ENCODE results near the gene SHKBP1. TPM values are rescaled to one million over a fixed set of nuclear protein-coding genes. Genes with fewer than 3 reads are reported as not detected.

The SHKBP1 gene
- total RNA-seq, 1 donor: 91.3 TPM

- no peak for DNase-seq (ENCODE audit: low read depth in 2 of 3, low spot score in 2 of 3)
Observed at GRCh38 chr19:40599902-40600569, 23.4 kb downstream of the SHKBP1 start.

- DNase-seq (ENCODE audit: low read depth in 2 of 3, low spot score in 2 of 3): no peak
Observed at GRCh38 chr19:40600570-40601133, 24.0 kb downstream of the SHKBP1 start.

- peak in 1 of 3 donors; percentile 44 for DNase-seq (ENCODE audit: low read depth in 2 of 3, low spot score in 2 of 3)
Observed at GRCh38 chr19:40601134-40601974, 24.7 kb downstream of the SHKBP1 start, which contains the start of gene LTBP4. LTBP4 (plus strand) TSS chr19:40601369; CDS start chr19:40601388, 19 bp downstream.

- DNase-seq (ENCODE audit: low read depth in 2 of 3, low spot score in 2 of 3): no peak
Observed at GRCh38 chr19:40603071-40603388, 26.4 kb downstream of the SHKBP1 start.

- peak; percentile 87 to 98 (median 96) for DNase-seq (ENCODE audit: low read depth in 2 of 3, low spot score in 2 of 3)
Observed at GRCh38 chr19:40603389-40604170, 26.9 kb downstream of the SHKBP1 start.

- no peak for DNase-seq (ENCODE audit: low read depth in 2 of 3, low spot score in 2 of 3)
Observed at GRCh38 chr19:40604171-40604646, 27.5 kb downstream of the SHKBP1 start.

GRCh38 chr19:40604647-40605215 lies 28.1 kb downstream of the SHKBP1 start:
- DNase-seq (ENCODE audit: low read depth in 2 of 3, low spot score in 2 of 3): no peak

GRCh38 chr19:40605216-40605971 lies 28.7 kb downstream of the SHKBP1 start:
- DNase-seq (ENCODE audit: low read depth in 2 of 3, low spot score in 2 of 3): peak; percentile 52 to 72 (median 68)

- no peak for DNase-seq (ENCODE audit: low read depth in 2 of 3, low spot score in 2 of 3)
Observed at GRCh38 chr19:40607311-40608239, 30.9 kb downstream of the SHKBP1 start.

- no peak for DNase-seq (ENCODE audit: low read depth in 2 of 3, low spot score in 2 of 3)
Observed at GRCh38 chr19:40608240-40608621, 31.6 kb downstream of the SHKBP1 start.

- no peak for DNase-seq (ENCODE audit: low read depth in 2 of 3, low spot score in 2 of 3)
Observed at GRCh38 chr19:40608957-40609356, 32.3 kb downstream of the SHKBP1 start.

GRCh38 chr19:40609561-40610395 lies 33.1 kb downstream of the SHKBP1 start:
- DNase-seq (ENCODE audit: low read depth in 2 of 3, low spot score in 2 of 3): peak in 2 of 3 donors; percentile 85 to 88

GRCh38 chr19:40610396-40611064 lies 33.9 kb downstream of the SHKBP1 start:
- peak in 2 of 3 donors; percentile 80 to 90 for DNase-seq (ENCODE audit: low read depth in 2 of 3, low spot score in 2 of 3)

- no peak for DNase-seq (ENCODE audit: low read depth in 2 of 3, low spot score in 2 of 3)
Observed at GRCh38 chr19:40611096-40611495, 34.4 kb downstream of the SHKBP1 start.

GRCh38 chr19:40611900-40612698 lies 35.4 kb downstream of the SHKBP1 start:
- no peak for DNase-seq (ENCODE audit: low read depth in 2 of 3, low spot score in 2 of 3)

All from hematopoietic multipotent progenitor cell (in vitro differentiated cells).